ENCODE results near the gene TTC14. TPM values are rescaled to one million over a fixed set of nuclear protein-coding genes. Genes with fewer than 3 reads are reported as not detected.
"Not testable (repeated sequence)": the region's sequence is repeated elsewhere in the genome, so short reads cannot be mapped to it uniquely, and the experiment has no call there.

TTC14 gene, protein sequence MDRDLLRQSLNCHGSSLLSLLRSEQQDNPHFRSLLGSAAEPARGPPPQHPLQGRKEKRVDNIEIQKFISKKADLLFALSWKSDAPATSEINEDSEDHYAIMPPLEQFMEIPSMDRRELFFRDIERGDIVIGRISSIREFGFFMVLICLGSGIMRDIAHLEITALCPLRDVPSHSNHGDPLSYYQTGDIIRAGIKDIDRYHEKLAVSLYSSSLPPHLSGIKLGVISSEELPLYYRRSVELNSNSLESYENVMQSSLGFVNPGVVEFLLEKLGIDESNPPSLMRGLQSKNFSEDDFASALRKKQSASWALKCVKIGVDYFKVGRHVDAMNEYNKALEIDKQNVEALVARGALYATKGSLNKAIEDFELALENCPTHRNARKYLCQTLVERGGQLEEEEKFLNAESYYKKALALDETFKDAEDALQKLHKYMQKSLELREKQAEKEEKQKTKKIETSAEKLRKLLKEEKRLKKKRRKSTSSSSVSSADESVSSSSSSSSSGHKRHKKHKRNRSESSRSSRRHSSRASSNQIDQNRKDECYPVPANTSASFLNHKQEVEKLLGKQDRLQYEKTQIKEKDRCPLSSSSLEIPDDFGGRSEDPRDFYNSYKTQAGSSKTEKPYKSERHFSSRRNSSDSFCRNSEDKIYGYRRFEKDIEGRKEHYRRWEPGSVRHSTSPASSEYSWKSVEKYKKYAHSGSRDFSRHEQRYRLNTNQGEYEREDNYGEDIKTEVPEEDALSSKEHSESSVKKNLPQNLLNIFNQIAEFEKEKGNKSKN
- 92.3 TPM for total RNA-seq

DNA sequence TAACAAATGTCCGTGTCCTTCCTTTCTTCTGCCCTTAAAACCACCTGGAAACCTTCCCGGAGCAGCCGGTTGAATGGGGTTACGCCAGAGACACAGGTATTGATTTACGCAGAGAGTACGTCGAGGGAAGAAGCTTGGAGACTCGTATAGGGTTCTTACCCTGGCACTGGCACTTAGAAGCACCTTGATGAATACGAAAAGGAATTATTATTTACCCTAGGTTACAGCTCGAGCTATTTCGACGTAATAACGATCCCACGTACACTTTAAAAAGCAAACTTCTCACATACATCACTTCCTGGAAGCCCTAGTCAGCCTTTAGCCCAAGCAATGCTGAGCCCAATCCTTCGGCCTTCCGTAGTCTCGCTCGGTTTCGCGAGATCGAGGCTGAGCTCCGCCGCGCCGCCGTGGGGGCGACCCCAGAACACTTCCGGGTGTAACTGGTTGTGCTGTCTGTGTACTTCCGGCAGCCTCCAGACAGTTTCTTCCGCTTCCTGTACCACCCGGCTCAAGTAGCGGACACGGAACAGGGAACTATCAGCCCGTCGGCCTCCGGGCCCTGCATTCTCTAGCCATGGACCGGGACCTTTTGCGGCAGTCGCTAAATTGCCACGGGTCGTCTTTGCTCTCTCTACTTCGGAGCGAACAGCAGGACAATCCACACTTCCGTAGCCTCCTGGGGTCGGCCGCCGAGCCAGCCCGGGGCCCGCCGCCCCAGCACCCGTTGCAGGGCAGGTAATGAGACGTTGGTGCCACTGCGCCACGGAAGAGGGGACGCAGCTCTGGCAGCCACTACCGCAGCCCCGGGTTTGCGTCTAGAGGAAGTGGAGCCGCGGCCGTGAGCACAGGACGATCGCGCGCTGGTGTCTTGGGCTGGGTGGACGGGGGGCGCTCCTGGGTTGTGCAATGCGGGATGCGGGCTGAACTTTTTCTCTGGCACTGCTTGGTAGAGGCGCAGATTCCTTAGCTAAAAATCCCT is at the start of gene TTC14:
TSS of gene TTC14 (plus strand) at position 476 of the 979 bp plus-strand sequence. CDS start at position 575, 99 bp downstream.
- peak; percentile 88 for DNase-seq

DNA sequence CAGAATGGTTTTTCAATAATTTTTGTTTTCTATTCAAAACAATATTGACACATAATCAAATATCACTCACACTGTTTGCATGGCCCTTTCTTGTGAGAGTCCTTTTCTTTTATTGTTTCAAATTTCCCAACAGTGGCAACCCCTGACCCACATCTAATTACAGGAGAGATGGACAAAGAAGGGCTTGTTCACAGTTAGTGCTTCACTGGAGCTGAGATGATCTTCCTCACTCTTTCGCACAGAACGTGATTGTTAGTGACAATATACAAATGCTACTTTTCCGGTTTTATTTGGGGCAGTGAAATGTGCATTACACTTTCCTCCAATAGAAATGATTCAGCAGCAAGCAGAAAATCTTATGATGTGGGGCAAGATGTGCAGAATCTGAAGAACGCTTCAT is 38.6 kb upstream of the TTC14 start:
- no peak for DNase-seq

DNA sequence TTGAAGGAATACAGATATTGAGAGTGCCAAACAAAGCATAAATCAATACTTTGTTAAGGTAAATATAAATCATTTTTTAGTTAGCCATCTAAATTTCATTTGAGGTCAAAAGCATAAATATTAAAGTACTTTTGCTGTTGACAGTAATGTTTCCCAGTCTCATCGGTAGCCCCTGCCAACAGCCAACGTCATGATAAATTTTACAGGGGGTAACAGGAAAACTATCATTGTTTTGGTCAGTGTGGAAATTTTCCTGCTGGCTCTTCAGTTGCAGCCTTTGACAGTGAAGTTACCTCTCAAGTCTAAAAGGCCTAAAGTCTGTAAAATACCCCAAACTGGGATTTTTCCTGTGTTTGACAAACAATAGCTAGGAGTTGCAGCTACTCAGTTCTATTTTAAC is 37.3 kb upstream of the TTC14 start:
- DNase-seq = no peak

DNA sequence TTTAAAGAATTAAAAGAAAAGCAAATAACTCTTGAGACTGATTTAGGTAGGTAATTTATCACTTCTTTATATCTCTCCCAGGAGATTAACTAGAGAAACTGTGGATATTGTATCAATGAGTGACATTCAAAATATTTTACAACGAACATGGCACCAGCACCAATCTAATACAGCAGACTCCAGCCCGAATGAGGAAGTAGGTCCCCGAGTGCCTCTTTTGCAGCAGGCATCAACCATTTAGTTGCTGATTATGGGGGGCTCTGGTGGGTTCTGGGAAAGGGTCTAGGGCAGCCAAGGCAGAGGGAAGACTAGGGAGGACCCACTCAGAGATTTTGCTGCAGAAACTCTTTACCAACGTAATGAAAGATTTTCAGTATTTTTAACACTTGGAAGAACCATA is 31.7 kb upstream of the TTC14 start:
- DNase-seq = no peak

DNA sequence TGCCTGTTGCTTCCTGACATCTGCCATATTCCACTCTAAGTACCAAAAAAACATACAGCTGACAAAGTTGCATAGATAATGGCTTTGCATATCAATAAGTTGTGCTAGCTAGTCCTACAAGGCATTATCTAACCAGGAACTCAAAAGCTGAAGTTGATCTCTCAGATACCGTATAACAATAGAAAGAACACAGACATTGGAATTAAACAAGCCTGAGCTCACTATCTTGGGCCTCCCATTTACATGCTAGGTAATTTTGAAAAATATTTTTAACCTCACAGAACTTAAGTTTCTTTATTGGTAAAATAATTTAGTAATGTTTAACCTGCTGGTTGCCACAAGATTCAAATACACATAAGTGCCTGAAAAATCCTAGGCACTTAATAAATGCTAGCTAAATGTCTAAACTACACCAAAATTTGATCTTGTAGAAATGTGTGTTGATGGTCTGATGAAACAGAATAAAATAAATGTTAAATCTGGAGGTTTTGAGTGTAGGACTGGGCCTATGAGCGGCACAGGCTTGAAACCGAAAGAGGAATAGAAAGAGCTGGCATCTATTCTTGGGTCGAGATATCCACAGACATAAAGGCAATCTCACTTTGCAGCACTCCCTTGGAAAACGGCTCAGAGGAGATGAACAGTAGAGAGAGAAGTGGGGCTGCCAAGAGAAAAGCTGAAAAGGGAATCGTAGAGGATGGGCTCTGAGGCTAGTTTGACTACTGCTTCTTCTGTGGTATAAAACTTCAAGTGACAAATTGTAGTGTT is 29.9 kb upstream of the TTC14 start:
- DNase-seq = no peak

DNA sequence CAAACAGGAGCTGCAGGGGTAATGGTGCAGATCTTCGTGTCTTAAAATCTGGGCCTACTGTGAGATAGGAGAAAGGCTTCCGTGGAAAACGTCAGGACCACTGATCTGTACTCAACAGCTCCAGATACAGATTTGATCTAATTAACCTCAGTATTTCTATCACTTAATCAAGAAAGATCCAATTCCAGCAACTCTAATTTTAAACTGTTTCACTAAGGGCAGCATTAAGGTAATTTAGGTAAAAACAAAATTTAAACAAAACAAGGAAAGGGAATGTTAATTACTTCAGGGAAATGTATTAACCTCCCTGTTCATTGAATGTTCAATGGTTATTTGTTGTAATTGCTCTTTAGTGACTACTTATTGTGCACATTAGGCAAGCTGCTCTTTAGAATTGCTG is 26.4 kb upstream of the TTC14 start:
- DNase-seq = no peak

DNA sequence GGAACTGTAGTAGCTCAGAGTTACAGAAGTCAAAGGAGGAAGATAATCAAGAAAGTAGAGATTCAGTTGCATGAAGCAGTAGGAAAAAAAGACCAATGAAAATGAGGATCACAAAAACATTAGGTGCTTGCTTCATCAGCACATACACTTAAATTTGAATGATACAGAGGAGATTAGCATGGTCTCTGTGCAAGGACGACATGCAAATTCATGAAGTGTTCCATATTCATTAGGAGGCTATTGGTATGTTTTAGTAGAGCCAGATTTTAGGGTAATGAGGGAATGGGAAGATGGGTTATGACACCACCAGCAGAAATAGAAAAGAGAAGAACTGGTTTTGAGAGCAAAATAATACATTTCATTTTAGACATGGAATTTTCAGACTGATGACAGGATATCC is 21.0 kb upstream of the TTC14 start:
- no peak for DNase-seq

DNA sequence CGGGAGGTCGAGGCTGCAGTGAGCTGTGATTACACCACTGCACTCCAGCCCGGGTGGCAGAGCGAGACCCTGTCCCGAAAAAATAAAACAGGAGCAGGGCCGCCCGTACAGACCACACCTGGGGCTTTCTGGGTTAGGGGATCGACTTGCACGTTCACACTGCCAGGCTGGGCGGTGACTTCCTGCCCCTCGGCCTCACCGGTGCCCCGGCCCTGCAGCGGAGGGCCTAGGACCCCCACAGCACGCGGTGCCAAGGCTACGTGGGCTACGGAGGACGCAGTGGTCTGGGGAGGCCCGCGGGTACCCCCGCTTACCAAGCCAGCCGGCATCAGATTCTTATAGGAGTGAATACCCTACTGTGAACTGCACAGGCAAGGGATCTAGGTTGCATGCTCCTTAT is 11.6 kb upstream of the TTC14 start:
- no peak for DNase-seq

DNA sequence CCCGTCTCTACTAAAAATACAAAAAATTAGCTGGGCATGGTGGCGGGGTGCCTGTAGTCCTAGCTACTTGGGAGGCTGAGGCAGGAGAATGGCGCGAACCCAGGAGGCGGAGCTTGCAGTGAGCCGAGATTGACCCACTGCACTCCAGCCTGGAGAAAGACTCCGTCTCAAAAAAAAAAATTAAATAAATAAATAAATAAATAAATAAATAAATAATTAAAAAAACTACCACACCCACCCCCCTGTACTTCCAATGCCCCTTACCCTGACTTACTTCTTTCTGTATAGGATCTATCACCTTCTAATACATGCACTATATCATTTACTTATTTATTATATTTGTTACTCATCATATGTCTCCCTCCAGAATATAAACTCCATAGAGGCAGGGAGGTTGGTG is 8.3 kb upstream of the TTC14 start:
- not testable (repeated sequence) for DNase-seq

DNA sequence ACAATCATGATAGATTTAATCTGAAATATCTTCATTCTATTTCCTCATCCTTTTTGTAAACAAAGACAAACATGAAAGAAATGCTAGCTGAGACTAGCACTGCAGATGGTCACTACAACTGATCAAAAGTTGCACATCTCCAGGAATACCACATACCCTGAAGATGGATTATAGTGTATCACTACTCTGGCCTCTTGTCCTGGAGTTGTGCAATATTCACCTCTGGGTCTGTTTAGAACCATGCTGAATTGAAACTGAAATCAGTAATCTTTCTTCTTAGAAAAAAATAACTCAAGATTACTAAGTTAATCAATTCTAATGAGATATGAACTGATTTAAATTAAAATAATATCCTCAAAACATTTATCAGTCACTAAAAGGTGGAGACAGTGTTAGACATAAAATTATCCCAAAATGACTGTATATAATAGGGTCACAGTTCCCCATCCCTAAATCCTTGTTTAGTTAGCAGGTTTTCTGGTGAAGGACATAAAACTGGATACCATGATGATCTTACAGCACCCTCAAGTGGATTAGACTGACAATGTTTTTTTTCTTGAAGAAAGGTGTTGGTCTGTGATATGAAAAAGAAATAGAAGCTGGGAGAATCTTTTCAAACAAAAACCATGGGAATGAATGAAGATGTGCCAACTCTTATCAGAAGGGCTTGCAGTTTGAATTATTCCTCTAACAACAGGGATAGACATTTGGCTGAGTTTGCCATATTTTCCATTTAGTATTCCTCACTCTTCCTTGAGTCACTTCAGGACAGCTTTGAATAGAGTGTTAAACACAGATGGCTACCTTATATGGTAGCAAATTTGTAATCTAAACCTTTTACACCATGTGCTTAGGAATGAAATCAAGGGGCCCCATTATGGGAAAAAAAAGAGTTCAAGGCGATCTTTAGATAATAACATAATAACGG is 7.1 kb upstream of the TTC14 start:
- no peak for DNase-seq

DNA sequence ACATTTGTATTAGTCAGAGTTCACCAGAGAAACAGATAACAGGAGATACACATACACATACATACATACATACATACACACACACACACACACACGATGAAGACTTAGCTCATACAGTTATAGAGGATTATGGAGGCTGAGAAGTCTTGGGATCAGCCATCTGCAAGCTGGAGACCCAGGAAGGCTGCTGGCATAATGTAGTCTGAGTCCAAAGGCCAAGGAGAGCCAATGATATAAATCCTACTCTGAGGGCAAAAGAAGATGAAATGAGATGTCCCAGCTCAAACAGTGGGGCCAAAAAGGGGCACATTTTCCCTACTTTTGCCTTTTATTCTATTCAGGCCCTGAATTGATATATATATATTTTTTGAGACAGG is 6.4 kb upstream of the TTC14 start:
- no peak for DNase-seq

DNA sequence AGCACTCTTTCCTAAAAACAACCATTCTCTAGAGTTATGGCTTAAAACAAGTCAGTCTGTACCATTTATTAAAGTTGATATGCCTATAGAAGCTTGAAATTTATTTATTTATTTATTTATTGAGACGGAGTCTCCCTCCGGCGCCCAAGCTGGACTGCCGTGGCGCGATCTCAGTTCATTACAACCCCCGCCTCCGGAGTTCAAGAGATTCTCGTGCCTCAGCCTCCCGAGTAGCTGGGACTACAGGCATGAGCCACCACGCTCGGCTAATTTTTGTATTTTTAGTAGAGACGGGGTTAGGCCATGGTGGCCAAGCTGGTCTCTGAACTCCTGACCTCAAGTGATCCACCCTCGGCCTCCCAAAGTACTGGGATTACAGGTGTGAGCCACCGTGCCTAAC is 1.5 kb upstream of the TTC14 start:
- no peak for DNase-seq

DNA sequence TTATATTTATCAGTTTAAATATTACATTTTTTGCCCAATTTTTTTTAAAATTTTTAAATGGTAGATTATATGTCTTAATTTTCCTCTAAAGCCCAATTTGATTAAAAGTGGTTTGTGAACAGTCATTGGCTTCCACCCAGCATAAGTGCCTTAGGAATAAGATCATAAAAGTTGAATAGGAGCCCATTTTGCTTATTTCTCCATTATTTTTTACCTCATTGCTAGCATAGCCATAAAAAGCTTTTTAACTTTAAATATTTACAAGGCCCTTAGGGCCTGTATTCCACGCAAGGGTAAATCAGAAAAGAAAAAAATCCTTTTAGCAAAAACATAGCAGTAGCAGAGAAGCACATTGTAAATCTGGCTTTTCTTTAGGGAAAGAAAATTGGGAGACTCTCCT is 9.0 kb downstream of the TTC14 start:
- no peak for DNase-seq

DNA sequence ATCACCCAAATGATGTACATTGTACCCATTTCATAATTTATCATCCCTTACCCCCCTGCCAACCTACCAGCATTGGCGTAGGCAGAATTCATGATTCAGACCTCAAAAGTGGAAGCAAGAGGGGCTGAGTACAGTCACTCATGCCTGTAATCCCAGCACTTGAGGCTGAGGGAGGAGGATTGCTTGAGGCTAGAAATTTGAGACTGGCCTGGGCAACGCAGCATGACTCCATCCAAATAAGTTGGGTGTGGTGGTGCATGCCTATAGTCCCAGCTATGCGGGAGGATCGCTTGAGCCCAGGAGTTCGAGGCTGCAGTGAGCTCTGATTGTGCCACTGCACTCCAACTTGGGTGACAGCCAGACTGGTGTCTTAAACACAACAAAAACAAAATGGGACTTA is 10.4 kb downstream of the TTC14 start:
- DNase-seq = no peak

DNA sequence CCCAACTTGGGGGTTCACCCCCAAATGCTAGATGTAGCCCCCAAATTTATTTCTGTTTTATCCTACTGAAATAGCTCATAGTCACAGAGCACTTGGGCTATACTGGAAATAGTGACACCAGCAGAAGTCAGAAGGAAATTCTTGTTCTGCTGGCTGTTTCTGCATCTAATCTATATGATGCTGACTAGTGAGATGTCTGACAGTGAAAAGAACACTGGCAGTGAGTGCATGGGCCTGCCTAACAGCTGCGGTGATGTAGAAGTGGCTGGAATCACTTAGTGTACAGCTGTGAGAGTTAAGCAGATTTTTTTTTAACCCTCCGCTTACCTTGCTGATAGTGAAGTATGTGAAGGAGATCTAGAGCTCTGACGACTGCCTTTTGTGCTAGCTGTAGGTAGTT is 14.0 kb downstream of the TTC14 start:
- DNase-seq = no peak

DNA sequence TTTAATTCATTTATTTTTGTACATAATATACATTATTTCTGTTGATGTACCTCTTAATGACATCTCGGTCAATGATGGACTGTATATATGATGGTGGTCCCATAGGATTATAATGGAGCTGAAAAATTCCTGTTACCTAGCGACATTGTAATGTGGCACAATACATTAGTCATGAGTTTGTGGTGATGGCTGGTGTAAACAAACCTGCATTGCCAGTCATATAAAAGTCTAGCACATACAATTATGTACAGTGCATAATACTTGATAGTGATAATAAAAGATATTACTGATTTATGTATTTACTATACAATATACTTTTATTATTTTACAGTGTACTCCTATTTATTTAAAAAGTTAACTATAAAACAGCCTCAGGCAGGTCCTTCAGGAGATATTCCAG is 15.1 kb downstream of the TTC14 start:
- no peak for DNase-seq

DNA sequence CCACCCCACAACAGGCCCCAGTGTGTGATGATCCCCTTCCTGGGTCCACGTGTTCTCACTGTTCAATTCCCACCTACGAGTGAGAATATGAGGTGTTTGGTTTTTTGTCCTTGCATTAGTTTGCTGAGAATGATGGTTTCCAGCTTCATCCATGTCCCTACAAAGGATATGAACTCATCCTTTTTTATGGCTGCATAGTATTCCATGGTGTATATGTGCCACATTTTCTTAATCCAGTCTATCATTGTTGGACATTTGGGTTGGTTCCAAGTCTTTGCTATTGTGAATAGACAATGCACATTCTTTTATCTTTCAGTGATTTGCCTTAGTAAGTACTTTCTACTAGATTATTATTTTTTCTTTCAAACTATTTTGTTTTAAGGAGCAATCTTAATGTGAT is 16.6 kb downstream of the TTC14 start:
- not testable (repeated sequence) for DNase-seq

DNA sequence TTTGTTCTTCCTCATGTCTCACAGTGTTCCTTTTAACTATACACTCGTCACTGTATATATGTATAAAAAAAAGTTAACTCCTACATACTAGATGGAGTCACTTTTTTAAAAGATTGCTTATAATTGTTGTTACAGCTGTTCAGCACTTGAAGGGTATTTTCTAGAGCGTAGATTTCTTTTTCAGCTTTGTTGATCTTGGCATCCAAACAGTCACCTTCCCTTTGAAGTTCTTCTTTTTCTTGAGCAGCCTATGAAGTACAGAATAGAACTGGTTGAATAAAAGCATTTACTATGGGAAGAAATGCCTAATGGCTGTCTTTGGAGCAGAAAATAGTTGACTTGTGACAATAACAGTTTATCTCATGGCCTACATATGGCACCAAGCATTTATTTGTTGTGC is 17.8 kb downstream of the TTC14 start:
- no peak for DNase-seq

DNA sequence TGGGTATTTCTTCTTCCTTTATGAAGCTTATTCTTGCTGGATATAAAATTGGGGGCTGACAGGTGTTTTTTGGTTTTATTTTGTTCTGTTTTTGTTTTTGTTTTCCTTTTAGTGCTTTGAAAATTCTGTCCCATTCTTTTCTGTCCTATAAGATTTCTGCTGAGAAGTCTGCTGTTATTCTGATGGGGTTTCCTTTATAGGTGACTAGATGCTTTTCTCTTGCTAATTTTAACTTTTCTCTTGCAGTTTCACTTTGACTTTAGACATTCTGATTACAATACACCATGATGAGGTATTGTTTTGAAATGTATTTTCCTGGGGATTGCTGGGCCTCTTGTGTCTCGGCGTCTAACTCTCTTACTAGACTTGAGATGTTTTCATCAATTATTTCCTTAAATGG is 22.8 kb downstream of the TTC14 start:
- DNase-seq = no peak

DNA sequence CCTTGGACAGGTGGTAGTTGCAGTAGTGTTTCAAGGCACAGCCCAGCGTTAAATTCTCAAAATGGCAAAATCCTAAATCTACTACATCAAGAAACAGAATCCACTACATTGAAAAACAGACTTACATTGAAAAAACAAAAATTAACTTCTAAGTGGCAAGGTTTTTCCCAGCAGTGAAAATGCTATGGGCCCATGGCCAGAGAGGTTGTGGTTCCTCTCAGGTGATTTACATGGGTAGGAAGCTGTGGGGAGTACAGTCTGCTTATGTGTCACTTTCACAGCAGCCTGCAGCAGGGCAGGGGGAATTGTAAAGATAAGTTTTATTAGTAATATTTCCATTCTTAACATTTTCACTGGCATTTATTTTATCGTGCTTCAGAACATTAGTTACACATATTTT is 24.9 kb downstream of the TTC14 start:
- no peak for DNase-seq

DNA sequence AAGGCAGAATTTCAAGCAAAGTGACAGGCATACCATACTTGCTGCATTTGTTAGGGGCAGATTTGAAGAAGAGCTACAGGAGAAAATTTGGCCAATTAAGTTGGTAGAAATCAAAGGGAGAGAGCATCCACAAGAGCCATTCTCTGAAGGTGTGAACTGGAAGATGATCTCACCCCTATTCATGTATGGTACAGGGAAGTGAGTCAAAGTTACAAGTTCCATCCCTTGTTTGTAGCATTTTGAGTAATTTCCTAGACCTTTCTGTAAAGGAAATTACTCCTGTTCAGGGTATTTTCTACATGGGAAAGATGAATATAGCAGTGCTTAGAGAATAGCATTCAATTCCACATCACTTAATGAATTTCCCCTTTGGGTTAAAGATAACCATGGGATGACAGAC is 28.4 kb downstream of the TTC14 start:
- no peak for DNase-seq

Data from occipital lobe (tissue), 2 donors.